ENCODE measurements around the gene NEGR1. TPM values are rescaled to one million over a fixed set of nuclear protein-coding genes. Genes with fewer than 3 reads are reported as not detected.
A peak's percentile ranks its signal among the peaks of the same experiment; 100 is the strongest.

NEGR1 gene
- polyA plus RNA-seq, 5 donors = 3.3 to 6.8 (median 3.9) TPM

DNA sequence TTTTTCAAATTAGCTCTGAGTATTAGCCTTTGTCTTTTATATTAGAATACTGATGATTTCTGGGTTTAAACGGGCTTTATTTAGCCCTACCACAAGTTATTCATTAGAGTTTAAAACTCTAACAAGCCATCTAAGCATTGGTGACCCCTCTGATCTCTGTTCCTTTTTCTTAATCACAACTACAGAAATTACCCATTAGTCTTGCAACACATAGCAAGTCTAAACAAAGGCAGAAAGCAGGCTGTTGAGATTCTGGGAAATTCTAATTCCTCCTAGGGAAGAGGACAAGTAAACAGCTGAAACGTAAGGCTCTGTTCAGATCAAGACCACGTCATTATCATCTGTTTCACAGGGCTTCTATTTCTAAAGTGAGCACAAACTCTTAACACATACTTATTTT lies 710.3 kb downstream of the NEGR1 start:
- DNase-seq = peak in 1 of 2 donors; percentile 5

DNA sequence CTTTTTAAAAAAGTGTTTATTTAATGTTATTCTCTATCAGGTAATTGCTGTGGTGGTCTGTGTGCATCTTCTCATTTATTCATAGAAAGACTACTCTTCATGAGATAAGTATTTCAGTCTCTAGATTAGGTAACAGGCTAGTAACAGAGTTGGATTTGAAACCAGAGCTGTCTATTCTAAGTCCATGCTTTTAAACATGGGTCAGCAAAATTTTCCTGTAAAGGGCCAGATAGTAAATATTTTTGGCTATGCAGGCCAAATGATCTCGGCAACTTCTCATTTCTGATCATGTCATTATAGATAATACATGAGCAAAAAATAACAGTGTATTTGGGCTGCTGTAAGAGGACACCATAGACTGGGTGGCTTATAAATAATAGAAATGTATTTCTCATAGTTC lies 715.9 kb downstream of the NEGR1 start:
- DNase-seq = no peak

GRCh38 chr1:71565831-71566230 lies 716.5 kb downstream of the NEGR1 start:
- DNase-seq = no peak

DNA sequence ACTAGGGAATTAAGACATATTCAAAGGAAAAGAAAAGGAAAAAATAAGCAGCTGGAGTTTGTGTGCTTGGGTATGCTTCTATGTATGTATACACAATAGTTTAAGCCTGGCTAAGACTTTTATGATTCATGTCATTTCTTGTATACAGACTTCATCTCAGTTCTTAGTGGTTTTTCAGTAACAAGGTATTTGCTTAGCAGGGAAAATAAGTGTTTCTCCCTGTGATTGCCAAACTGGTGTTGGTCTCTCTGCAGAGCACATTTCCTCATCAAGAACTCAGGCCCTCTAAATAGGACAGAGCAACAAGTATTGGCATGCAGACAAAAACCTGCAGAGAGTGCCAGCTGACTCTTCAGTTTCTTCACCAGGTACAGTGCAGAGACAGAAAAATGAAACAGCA lies 717.1 kb downstream of the NEGR1 start:
- DNase-seq = no peak

DNA sequence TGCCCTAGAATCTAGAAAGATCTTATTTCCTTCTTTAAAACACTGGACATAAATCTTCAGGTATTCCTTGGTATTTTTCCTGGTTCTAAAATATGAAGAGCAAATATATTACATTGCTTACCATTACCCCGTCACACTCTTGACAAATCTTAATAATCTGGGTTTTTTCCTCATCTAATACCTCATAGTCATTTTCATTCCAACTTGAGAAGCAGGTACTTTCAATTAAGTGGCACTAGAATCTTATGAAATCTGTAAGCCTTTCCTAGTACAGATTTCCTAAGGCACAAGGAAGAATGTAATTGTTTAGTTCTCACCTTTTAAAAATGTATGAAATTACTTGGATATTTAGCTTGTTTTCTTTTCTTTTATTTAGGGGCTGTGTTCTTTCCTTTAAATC lies 720.0 kb downstream of the NEGR1 start:
- DNase-seq = no peak

GRCh38 chr1:71561729-71562128 lies 720.6 kb downstream of the NEGR1 start:
- no peak for DNase-seq

GRCh38 chr1:71561206-71561605 lies 721.1 kb downstream of the NEGR1 start:
- no peak for DNase-seq

GRCh38 chr1:71559880-71560279 lies 722.5 kb downstream of the NEGR1 start:
- no peak for DNase-seq

DNA sequence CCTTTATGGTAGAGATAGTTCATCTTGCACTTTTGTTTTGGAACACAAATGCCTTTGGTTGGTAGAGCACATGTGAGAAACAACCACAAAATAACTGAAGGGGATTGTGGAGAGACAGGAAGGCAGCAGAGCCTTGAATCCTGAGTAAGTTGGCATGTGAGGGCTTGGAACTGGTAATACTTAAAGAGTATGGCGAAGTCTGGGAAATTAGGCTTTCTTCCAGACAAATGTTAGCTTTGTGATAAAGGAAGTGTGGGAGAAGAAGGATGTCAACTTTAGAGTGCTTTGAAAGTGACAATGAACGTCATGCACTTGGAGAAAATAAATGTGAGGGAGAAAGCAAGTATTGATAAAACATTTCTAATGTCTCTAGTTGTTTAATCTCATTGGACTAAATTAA lies 725.2 kb downstream of the NEGR1 start:
- no peak for DNase-seq

GRCh38 chr1:71548398-71548890 lies 733.9 kb downstream of the NEGR1 start:
- DNase-seq = no peak

DNA sequence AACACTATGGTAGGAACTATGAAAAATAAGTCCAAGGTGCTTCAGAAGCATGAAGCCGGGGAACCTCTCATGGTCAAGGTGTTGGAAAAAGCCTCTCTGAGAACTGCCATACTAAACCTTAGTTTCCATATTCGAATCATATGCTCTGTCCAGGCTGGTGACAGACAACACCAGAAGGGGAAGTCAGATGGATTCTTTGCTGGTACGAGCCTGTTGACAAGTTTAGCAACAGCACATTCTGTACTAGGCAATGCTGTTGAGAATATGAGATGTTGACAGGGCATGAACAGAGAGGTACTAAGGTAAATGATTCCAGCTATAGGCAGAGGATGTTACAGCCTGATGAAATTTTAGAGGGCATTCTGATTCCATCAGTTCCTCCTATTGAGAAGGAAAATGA lies 740.2 kb downstream of the NEGR1 start:
- DNase-seq = no peak

DNA sequence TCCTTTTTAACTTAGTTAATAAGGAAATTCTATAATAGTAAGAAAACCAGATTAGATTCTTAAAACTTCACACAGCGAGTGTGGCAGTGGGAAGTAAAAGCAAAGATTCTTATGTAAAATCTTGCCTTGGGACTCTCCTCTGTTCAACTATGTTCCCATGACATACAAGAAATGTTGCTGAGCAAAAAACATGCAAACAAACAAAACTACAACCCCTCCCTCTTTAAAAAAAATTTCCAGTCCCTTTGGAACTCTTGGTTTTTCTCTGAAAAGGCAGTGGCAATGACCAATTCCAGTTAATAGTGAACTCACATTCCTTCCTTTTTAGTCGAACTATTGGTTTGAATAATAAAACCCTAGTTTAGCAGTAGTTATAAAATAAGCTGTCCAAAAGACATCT lies 748.4 kb downstream of the NEGR1 start:
- DNase-seq = no peak

GRCh38 chr1:71532343-71532742 lies 750.0 kb downstream of the NEGR1 start:
- DNase-seq = peak in 1 of 2 donors; percentile 2

- no peak for DNase-seq
Measured at GRCh38 chr1:71526824-71527223, 755.5 kb downstream of the NEGR1 start.

GRCh38 chr1:71522721-71523120 lies 759.6 kb downstream of the NEGR1 start:
- no peak for DNase-seq

GRCh38 chr1:71521655-71522264 lies 760.6 kb downstream of the NEGR1 start:
- DNase-seq = peak; percentile 17 to 38

- no peak for DNase-seq
Measured at GRCh38 chr1:71511505-71511904, 770.8 kb downstream of the NEGR1 start.

GRCh38 chr1:71510725-71511124 lies 771.6 kb downstream of the NEGR1 start:
- DNase-seq = no peak

- no peak for DNase-seq
Measured at GRCh38 chr1:71509051-71509595, 773.2 kb downstream of the NEGR1 start.

GRCh38 chr1:71502006-71502405 lies 780.3 kb downstream of the NEGR1 start:
- no peak for DNase-seq

GRCh38 chr1:71498542-71498941 lies 783.8 kb downstream of the NEGR1 start:
- DNase-seq = no peak

DNA sequence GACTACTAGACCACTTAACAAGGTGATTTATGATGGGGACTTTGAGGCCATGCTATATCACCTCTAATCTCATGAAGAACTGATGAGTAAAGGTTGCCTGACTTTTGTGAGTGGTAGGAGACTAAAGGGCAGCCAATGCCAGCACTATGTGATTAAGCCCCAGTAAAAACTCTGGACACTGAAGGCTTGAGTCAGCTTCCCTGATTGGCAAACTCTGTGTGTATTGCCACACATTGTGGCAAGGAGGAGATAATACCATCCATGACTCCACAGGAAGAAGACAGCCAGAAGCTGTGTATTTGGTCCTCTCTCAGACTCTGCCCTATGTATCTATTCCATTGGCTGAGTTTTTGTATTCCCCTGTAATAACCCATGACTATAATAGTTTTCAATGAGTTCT lies 788.2 kb downstream of the NEGR1 start:
- DNase-seq = no peak

GRCh38 chr1:71492298-71493041 lies 789.9 kb downstream of the NEGR1 start:
- DNase-seq = no peak
